IPS DF 19.7 (cell line): Measurements from ENCODE around the gene PDZD8.
"Not testable (repeated sequence)": the region's sequence is repeated elsewhere in the genome, so short reads cannot be mapped to it uniquely, and the experiment has no call there.

Experiments
- DNase-seq: peaks from one replicate; pipeline ENCODE4 v3.0.0-alpha.2; 2013; ENCODE audit warnings: low read depth, low spot score

The PDZD8 gene

GRCh38 chr10:117350909-117351308 lies 24.3 kb downstream of the PDZD8 start:
- DNase-seq = no peak

- DNase-seq = no peak
Observed at GRCh38 chr10:117348236-117348635, 27.0 kb downstream of the PDZD8 start.

GRCh38 chr10:117346574-117346973 lies 28.7 kb downstream of the PDZD8 start:
- peak; percentile 93 for DNase-seq

GRCh38 chr10:117345143-117345542 lies 30.1 kb downstream of the PDZD8 start:
- DNase-seq = peak; percentile 30

GRCh38 chr10:117342641-117343040 lies 32.6 kb downstream of the PDZD8 start:
- no peak for DNase-seq

GRCh38 chr10:117341061-117341460 lies 34.2 kb downstream of the PDZD8 start:
- DNase-seq = no peak

GRCh38 chr10:117339979-117340378 lies 35.3 kb downstream of the PDZD8 start:
- no peak for DNase-seq

- no peak for DNase-seq
Observed at GRCh38 chr10:117339578-117339977, 35.7 kb downstream of the PDZD8 start.

GRCh38 chr10:117334926-117335325 lies 40.3 kb downstream of the PDZD8 start:
- no peak for DNase-seq

GRCh38 chr10:117334066-117334465 lies 41.2 kb downstream of the PDZD8 start:
- no peak for DNase-seq

GRCh38 chr10:117327262-117327661 lies 48.0 kb downstream of the PDZD8 start:
- no peak for DNase-seq

GRCh38 chr10:117324367-117324766 lies 50.9 kb downstream of the PDZD8 start:
- no peak for DNase-seq

GRCh38 chr10:117322260-117322659 lies 53.0 kb downstream of the PDZD8 start:
- DNase-seq = no peak

- no peak for DNase-seq
Observed at GRCh38 chr10:117320050-117320665, 55.1 kb downstream of the PDZD8 start.

GRCh38 chr10:117318909-117319308 lies 56.3 kb downstream of the PDZD8 start:
- no peak for DNase-seq

- DNase-seq = no peak
Observed at GRCh38 chr10:117316701-117317100, 58.5 kb downstream of the PDZD8 start.

- no peak for DNase-seq
Observed at GRCh38 chr10:117313641-117314040, 61.6 kb downstream of the PDZD8 start.

GRCh38 chr10:117312430-117312829 lies 62.8 kb downstream of the PDZD8 start:
- no peak for DNase-seq

- no peak for DNase-seq
Observed at GRCh38 chr10:117311261-117311660, 64.0 kb downstream of the PDZD8 start.

- DNase-seq = no peak
Observed at GRCh38 chr10:117306674-117307073, 68.6 kb downstream of the PDZD8 start.

- not testable (repeated sequence) for DNase-seq
Observed at GRCh38 chr10:117303451-117303850, 71.8 kb downstream of the PDZD8 start.

GRCh38 chr10:117300671-117301070 lies 74.6 kb downstream of the PDZD8 start:
- DNase-seq = no peak

GRCh38 chr10:117299435-117299834 lies 75.8 kb downstream of the PDZD8 start:
- DNase-seq = no peak

- no peak for DNase-seq
Observed at GRCh38 chr10:117298219-117298618, 77.0 kb downstream of the PDZD8 start.
